Measurements from ENCODE around the gene CD82. TPM values are rescaled to one million over a fixed set of nuclear protein-coding genes. Genes with fewer than 3 reads are reported as not detected.
A peak's percentile ranks its signal among the peaks of the same experiment; 100 is the strongest.

CD82 gene
- total RNA-seq, 1 experiment from 2014 or later, result 30.7 TPM

DNA sequence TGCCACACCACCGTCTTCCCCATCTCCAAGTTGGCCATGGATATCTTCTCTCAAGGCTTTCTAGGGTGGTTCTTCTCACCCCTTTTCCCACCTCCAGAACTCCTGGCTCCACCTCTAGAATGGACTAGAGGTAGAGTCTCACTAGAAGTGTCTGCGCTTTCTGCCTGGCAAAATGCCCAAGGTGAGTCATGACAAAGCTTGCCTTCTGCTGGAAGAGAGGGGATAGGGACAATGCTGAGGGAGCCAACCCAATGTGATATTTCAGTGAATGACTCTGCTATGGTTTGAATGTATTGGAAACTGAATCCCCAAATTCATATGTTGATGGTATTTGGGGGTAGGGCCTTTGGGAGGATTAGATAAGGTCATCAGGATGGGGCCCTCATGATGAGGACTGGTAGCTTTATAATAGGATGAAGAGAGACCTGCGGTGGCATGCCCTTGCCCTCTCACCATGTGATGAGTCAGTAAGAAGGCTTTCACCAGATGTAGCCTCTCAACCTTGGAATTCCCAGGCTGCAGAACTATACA, 4.1 kb upstream of the CD82 start:
- DNase-seq, result peak in 1 of 2 experiments; percentile 61
- TF ChIP-seq EZH2 (IDR thresholded peaks at IDR 0.05; ENCODE audit: low read depth) (no peak), CTCF (conservative IDR thresholded peaks at IDR 0.05) (no peak)
- Histone ChIP-seq H3K9me2 (ENCODE audit: insufficient read depth) (no peaks in the 10 kb centered on the region), H3K4me3 (no peak overlapping the region), H3K4me2 (no peak overlapping the region), H3K9me3 (ENCODE audit: insufficient read depth, low read depth) (no peaks in the 10 kb centered on the region), H3K79me2 (ENCODE audit: low read depth) (no peaks in the 10 kb centered on the region), H2AFZ (no peak overlapping the region), H3K27me3 (ENCODE audit: insufficient read depth, low read depth) (no peaks in the 10 kb centered on the region), H3K4me1 (replicated peaks; ENCODE audit: insufficient read depth) (peaks cover 10% of the 10 kb centered on the region), H3K27ac (no peak overlapping the region), H3K36me3 (ENCODE audit: low read depth) (no peaks in the 10 kb centered on the region), H4K20me1 (ENCODE audit: insufficient read depth) (no peaks in the 10 kb centered on the region), H3F3A (ENCODE audit: insufficient read depth, low read depth) (peaks cover 10% of the 10 kb centered on the region; the same call in 1 of the 2 replicates)
- CTCF ChIA-PET, result interaction anchor here (1.2 kb wide), 1 partner anchor 56 kb away, joined by 12 read pairs; no protein-coding TSS in a partner anchor
- BruUV-seq (replicated peaks), result no TSS peak
- intact Hi-C loops (cut with micrococcal nuclease; ENCODE audit: unreplicated experiment), result loop anchor here (10.0 kb wide), 1 partner anchor 637 kb away; no protein-coding TSS in a partner anchor
- POLR2A ChIA-PET (ENCODE audit: unreplicated experiment), result no interaction called here

DNA sequence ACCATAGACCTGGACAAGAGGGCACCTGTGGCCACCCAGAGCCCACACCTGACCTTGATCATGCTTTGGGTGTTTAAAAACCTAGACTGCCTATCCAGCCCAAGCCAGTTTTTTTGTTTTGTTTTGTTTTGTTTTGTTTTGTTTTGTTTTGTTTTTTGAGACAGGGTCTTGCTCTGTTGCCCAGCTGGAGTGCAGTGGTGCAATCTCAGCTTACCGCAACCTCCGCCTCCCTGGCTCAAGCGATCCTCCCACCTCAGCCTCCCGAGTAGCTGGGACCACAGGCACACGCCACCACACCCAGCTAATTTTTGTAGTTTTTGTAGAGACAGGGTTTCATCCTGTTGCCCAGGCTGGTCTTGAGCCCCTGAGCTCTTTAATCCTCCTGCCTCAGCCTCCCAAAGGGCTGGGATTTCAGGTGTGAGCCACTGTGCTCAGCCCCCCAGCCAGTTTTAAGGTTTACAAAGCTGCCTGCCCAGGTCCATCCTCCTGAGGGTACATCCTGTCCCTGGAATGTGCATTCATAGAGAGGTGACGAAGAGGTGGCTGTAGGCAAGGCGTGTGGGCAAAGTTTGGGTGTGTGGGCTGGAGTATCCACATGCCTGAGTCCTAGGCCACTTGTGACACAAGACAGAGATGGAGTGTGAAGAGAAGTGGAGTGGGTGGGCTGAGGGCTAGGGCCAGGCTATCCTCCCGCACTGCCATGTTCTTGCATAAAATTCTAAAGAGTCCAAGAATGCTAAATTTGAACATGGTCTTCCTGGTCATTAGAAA, 3.3 kb upstream of the CD82 start:
- POLR2A ChIA-PET (ENCODE audit: unreplicated experiment), result no interaction called here
- H2AFZ ChIP-seq, result no peak overlapping the region
- H3K4me3 ChIP-seq, result no peak overlapping the region
- H3K9me3 ChIP-seq (ENCODE audit: insufficient read depth, low read depth), result no peaks in the 10 kb centered on the region
- 0 out of 2 replicates have a peak, but pooled peaks cover 5% of the 10 kb centered on the region for H4K20me1 ChIP-seq (ENCODE audit: insufficient read depth)
- H3K9me2 ChIP-seq (ENCODE audit: insufficient read depth), result no peaks in the 10 kb centered on the region
- H3K4me1 ChIP-seq (replicated peaks; ENCODE audit: insufficient read depth), result peaks cover 10% of the 10 kb centered on the region
- H3K79me2 ChIP-seq (ENCODE audit: low read depth), result no peaks in the 10 kb centered on the region
- no peaks in the 10 kb centered on the region for H3K27me3 ChIP-seq (ENCODE audit: insufficient read depth, low read depth)
- peaks cover 10% of the 10 kb centered on the region; the same call in 1 of the 2 replicates for H3F3A ChIP-seq (ENCODE audit: insufficient read depth, low read depth)
- CTCF ChIA-PET, result interaction anchor here (0.5 to 1.2 kb wide), 2 partner anchors 55 to 57 kb away, joined by 12 to 14 read pairs; no protein-coding TSS in a partner anchor
- TF ChIP-seq EZH2 (IDR thresholded peaks at IDR 0.05; ENCODE audit: low read depth) (no peak), CTCF (conservative IDR thresholded peaks at IDR 0.05) (no peak)
- H3K36me3 ChIP-seq (ENCODE audit: low read depth), result no peaks in the 10 kb centered on the region
- no peak overlapping the region for H3K27ac ChIP-seq
- H3K4me2 ChIP-seq, result no peak overlapping the region
- no TSS peak for BruUV-seq (replicated peaks)
- no peak for DNase-seq
- intact Hi-C loops (cut with micrococcal nuclease; ENCODE audit: unreplicated experiment), result loop anchor here (10.0 kb wide), 1 partner anchor 637 kb away; no protein-coding TSS in a partner anchor

GRCh38 chr11:44562845-44563460, 2.5 kb upstream of the CD82 start:
- Histone ChIP-seq H4K20me1 (ENCODE audit: insufficient read depth) (0 out of 2 replicates have a peak, but pooled peaks cover 5% of the 10 kb centered on the region), H3K36me3 (ENCODE audit: low read depth) (no peaks in the 10 kb centered on the region), H3K9me2 (ENCODE audit: insufficient read depth) (no peaks in the 10 kb centered on the region), H3K9me3 (ENCODE audit: insufficient read depth, low read depth) (no peaks in the 10 kb centered on the region), H3K27me3 (ENCODE audit: insufficient read depth, low read depth) (no peaks in the 10 kb centered on the region), H3K4me2 (no peak overlapping the region), H3K4me1 (replicated peaks; ENCODE audit: insufficient read depth) (peaks cover 10% of the 10 kb centered on the region), H3K27ac (no peak overlapping the region), H2AFZ (no peak overlapping the region), H3F3A (ENCODE audit: insufficient read depth, low read depth) (peaks cover 10% of the 10 kb centered on the region; the same call in 1 of the 2 replicates), H3K79me2 (ENCODE audit: low read depth) (no peaks in the 10 kb centered on the region), H3K4me3 (no peak overlapping the region)
- no peak for DNase-seq
- intact Hi-C loops (cut with micrococcal nuclease; ENCODE audit: unreplicated experiment), result loop anchor here (10.0 kb wide), 1 partner anchor 638 kb away; no protein-coding TSS in a partner anchor
- no TSS peak for BruUV-seq (replicated peaks)
- ChIA-PET CTCF (interaction anchor here (0.7 kb wide), 1 partner anchor 660 kb away, joined by 3 read pairs; no protein-coding TSS in a partner anchor), POLR2A (ENCODE audit: unreplicated experiment) (interaction anchor here (0.7 kb wide), 1 partner anchor 199 kb away, joined by 4 read pairs; no protein-coding TSS in a partner anchor)
- TF ChIP-seq CTCF (conservative IDR thresholded peaks at IDR 0.05) (no peak), EZH2 (IDR thresholded peaks at IDR 0.05; ENCODE audit: low read depth) (no peak)
